ENCODE data around the gene CHMP1A.
"Not testable (repeated sequence)": the region's sequence is repeated elsewhere in the genome, so short reads cannot be mapped to it uniquely, and the experiment has no call there.

The CHMP1A gene

GRCh38 chr16:89686520-89687091 lies 29.1 kb upstream of the CHMP1A start, which contains the start of gene CDK10:
Gene CDK10 (plus strand): TSS chr16:89686689. CDS start chr16:89686711, 22 bp downstream.
- in situ Hi-C loops (cut with MboI; ENCODE audit: low pct_unique_long_range_greater_than_20kb, low sequenced_read_pairs, unreplicated experiment): no loop called here
- TF ChIP-seq CTCF (IDR thresholded peaks at IDR 0.05; ENCODE audit: extremely low read depth, insufficient read depth, missing control alignments): no peak
- DNase-seq (ENCODE audit: low spot score): peak; percentile 97

GRCh38 chr16:89685916-89686315 lies 28.4 kb upstream of the CHMP1A start:
- in situ Hi-C loops (cut with MboI; ENCODE audit: low pct_unique_long_range_greater_than_20kb, low sequenced_read_pairs, unreplicated experiment): no loop called here
- TF ChIP-seq CTCF (IDR thresholded peaks at IDR 0.05; ENCODE audit: extremely low read depth, insufficient read depth, missing control alignments): no peak

GRCh38 chr16:89678258-89678657 lies 20.8 kb upstream of the CHMP1A start:
- no peak for DNase-seq (ENCODE audit: low spot score)
- in situ Hi-C loops (cut with MboI; ENCODE audit: low pct_unique_long_range_greater_than_20kb, low sequenced_read_pairs, unreplicated experiment): no loop called here
- no peak for TF ChIP-seq CTCF (IDR thresholded peaks at IDR 0.05; ENCODE audit: extremely low read depth, insufficient read depth, missing control alignments)

More at GRCh38 chr16:89685916-89686315, 28.4 kb upstream of the CHMP1A start:
- DNase-seq (ENCODE audit: low spot score): no peak

- TF ChIP-seq CTCF (IDR thresholded peaks at IDR 0.05; ENCODE audit: extremely low read depth, insufficient read depth, missing control alignments): no peak
- no peak for DNase-seq (ENCODE audit: low spot score)
- in situ Hi-C loops (cut with MboI; ENCODE audit: low pct_unique_long_range_greater_than_20kb, low sequenced_read_pairs, unreplicated experiment): no loop called here
Observed at GRCh38 chr16:89672177-89672941, 14.9 kb upstream of the CHMP1A start.

GRCh38 chr16:89671565-89671964 lies 14.1 kb upstream of the CHMP1A start:
- DNase-seq (ENCODE audit: low spot score); in situ Hi-C loops (cut with MboI; ENCODE audit: low pct_unique_long_range_greater_than_20kb, low sequenced_read_pairs, unreplicated experiment): not testable (repeated sequence)

GRCh38 chr16:89670496-89671431 lies 13.3 kb upstream of the CHMP1A start:
- no peak for DNase-seq (ENCODE audit: low spot score)
- no peak for TF ChIP-seq CTCF (IDR thresholded peaks at IDR 0.05; ENCODE audit: extremely low read depth, insufficient read depth, missing control alignments)
- in situ Hi-C loops (cut with MboI; ENCODE audit: low pct_unique_long_range_greater_than_20kb, low sequenced_read_pairs, unreplicated experiment): no loop called here
